Neural crest cell (in vitro differentiated cells): ENCODE measurements around the gene CEP135. TPM values are rescaled to one million over a fixed set of nuclear protein-coding genes. Genes with fewer than 3 reads are reported as not detected.
"Not testable (repeated sequence)": the region's sequence is repeated elsewhere in the genome, so short reads cannot be mapped to it uniquely, and the experiment has no call there.

Experiments
- DNase-seq: peaks from one replicate; pipeline ENCODE4 v3.0.0; 2021; ENCODE audit warnings: low read depth, mixed read lengths, low spot score
- H3K27ac Mint-ChIP-seq: one replicate; pipeline ENCODE4 v1.8.0; 2021; ENCODE audit warnings: mild to moderate bottlenecking, mixed read lengths; ENCODE audit not compliant: unreplicated experiment
- H3K27me3 Mint-ChIP-seq: 2 replicates; pipeline ENCODE4 v1.8.0; 2021; ENCODE audit warnings: low read depth, mild to moderate bottlenecking, mixed read lengths
- H3K36me3 Mint-ChIP-seq: 2 replicates; pipeline ENCODE4 v1.8.0; 2021; ENCODE audit warnings: low read depth, mild to moderate bottlenecking, mixed read lengths
- H3K4me1 Mint-ChIP-seq: 2 replicates; pipeline ENCODE4 v1.8.0; 2021; ENCODE audit warnings: mixed read lengths
- H3K4me3 Mint-ChIP-seq: one replicate; pipeline ENCODE4 v1.8.0; 2021; ENCODE audit warnings: mild to moderate bottlenecking, mixed read lengths
- H3K9me3 Mint-ChIP-seq: 2 replicates; pipeline ENCODE4 v1.8.0; 2021; ENCODE audit warnings: mixed read lengths
- CTCF ChIP-seq: fragments of 200-600 bp; sonication (generic); conservative IDR thresholded peaks from 2 replicates; pipeline ENCODE4 v1.5.0; 2021; ENCODE audit warnings: antibody characterized with exemption, mild to moderate bottlenecking
- total RNA-seq: library from RNA; stranded (reverse); gene quantifications from 2 replicates; pipeline ENCODE4 v1.2.1, GENCODE V29; 2021

Gene CEP135
- total RNA-seq, 1 donor from 2014 or later, result 16.8 TPM

- Mint-ChIP-seq H3K4me3 (no peak overlapping the region), H3K9me3 (no peaks in the 10 kb centered on the region), H3K27ac (no peak overlapping the region), H3K27me3 (peaks cover 11% of the 10 kb centered on the region), H3K4me1 (no peaks in the 10 kb centered on the region), H3K36me3 (peaks cover 2% of the 10 kb centered on the region)
- TF ChIP-seq CTCF, result no peak
- no peak for DNase-seq
These were observed 16.9 kb upstream of the CEP135 start for GRCh38 chr4:55931833-55932232.

GRCh38 chr4:55932511-55932910 is 16.2 kb upstream of the CEP135 start:
- Mint-ChIP-seq H3K4me1 (no peaks in the 10 kb centered on the region), H3K27ac (no peak overlapping the region), H3K4me3 (no peak overlapping the region), H3K9me3 (no peaks in the 10 kb centered on the region), H3K36me3 (peaks cover 2% of the 10 kb centered on the region), H3K27me3 (peaks cover 11% of the 10 kb centered on the region)
- DNase-seq, result no peak
- no peak for TF ChIP-seq CTCF

- Mint-ChIP-seq H3K36me3 (peaks cover 2% of the 10 kb centered on the region), H3K27ac (no peak overlapping the region), H3K9me3 (peaks cover 6% of the 10 kb centered on the region), H3K27me3 (peaks cover 15% of the 10 kb centered on the region), H3K4me1 (no peaks in the 10 kb centered on the region), H3K4me3 (no peak overlapping the region)
- TF ChIP-seq CTCF, result no peak
- DNase-seq, result no peak
These were observed 15.1 kb upstream of the CEP135 start for GRCh38 chr4:55933611-55934010.

DNA sequence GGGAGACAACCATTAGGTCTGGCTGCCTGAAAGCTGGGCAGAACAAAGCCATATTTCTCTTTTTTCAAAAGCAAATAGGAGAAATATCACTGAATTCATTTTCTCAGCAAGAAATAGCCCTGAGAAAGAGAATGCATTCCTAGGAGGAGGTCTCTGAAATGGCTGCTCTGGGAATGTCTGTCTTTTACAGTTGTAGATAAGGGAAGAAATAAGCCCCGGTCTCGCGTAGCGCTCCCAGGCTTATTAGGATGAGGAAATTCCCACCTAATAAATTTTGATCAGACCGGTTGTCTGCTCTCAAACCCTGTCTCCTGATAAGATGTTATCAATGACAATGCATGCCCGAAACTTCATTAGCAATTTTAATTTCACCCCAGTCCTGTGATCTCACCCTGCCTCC is 12.8 kb upstream of the CEP135 start:
- H3K27me3 Mint-ChIP-seq, result peaks cover 22% of the 10 kb centered on the region
- not testable (repeated sequence) for H3K9me3 Mint-ChIP-seq, H3K27ac Mint-ChIP-seq, H3K4me3 Mint-ChIP-seq, H3K4me1 Mint-ChIP-seq, H3K36me3 Mint-ChIP-seq, DNase-seq

DNA sequence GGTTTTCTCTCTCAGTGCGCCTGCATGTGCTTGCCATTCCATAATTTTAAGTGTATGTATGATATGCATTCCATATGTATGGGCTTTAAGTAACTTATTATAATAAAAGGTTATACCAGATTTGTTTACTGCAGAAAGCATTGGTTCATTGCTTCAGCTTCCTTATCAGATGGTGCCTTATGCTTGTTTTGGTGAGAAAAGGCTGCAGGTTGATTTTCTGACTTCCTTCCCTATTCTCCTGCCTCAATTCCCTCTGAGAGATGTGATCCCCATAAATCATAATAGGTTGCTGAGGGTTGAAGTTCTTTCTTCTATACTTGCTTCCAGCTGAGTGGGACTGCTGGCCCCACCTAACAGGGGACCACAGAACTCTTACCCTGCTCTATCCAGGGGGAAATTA is 10.3 kb upstream of the CEP135 start:
- no peak for DNase-seq
- H3K36me3 Mint-ChIP-seq, result peaks cover 2% of the 10 kb centered on the region
- no peak overlapping the region for H3K4me3 Mint-ChIP-seq
- no peaks in the 10 kb centered on the region for H3K4me1 Mint-ChIP-seq
- TF ChIP-seq CTCF, result no peak
- H3K9me3 Mint-ChIP-seq, result peaks cover 7% of the 10 kb centered on the region
- H3K27me3 Mint-ChIP-seq, result peaks cover 19% of the 10 kb centered on the region
- no peak overlapping the region for H3K27ac Mint-ChIP-seq

- H3K9me3 Mint-ChIP-seq, result peaks cover 7% of the 10 kb centered on the region
- no peak for DNase-seq
- H3K27me3 Mint-ChIP-seq, result peaks cover 14% of the 10 kb centered on the region
- H3K27ac Mint-ChIP-seq, result no peak overlapping the region
- TF ChIP-seq CTCF, result no peak
- peaks cover 2% of the 10 kb centered on the region for H3K36me3 Mint-ChIP-seq
- no peak overlapping the region for H3K4me3 Mint-ChIP-seq
- H3K4me1 Mint-ChIP-seq, result no peaks in the 10 kb centered on the region
These were observed 9.3 kb upstream of the CEP135 start for GRCh38 chr4:55939421-55939820.
